ENCODE measurements around the gene PCSK5. TPM values are rescaled to one million over a fixed set of nuclear protein-coding genes. Genes with fewer than 3 reads are reported as not detected.

Gene PCSK5
- total and polyA plus RNA-seq, 2 donors (not counting 3 experiments of a cell fraction or from before 2014, with no cell fraction given) = 2.6 to 4.8 TPM

DNA sequence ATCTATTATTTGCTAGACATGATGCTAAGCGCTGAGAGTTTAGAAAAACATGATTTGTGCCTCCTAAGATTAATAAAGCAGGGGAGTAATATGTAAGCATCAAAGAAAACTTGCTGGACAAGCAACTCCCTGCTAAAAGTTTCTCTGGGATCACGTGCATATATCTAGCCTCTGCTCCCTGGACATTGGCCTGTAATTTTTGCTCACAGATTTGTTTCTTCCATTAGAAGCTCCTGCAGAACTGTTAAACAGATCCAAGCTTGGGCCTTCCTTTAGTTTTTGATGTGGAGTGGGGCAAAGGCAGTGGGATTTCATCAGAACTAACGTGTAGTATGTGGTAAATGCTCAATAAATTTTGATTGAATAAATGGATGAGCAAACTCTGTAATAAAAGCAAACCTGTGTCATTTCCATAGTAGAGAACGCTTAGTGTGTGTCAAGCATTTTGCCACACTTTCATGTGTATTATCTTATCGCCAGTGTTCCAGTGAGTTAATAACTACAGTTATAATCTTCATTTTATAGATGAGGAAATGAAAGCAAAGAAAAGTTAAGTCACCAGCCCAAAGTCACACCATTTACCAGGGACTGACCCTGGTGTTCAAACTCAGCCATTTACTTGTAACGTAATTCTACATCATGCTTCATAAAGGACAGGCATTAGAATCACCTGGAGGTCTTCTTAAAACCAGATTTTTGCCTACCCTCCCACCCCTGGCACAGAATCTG lies 100.3 kb downstream of the PCSK5 start:
- FAIRE-seq (no peak), DNase-seq (ENCODE audit: low read depth, low spot score) (no peak)
- Histone ChIP-seq H3K9ac (replicated peaks; ENCODE audit: extremely low read depth, insufficient read depth, low read length) (no peak overlapping the region), H3K4me3 (replicated peaks in 1 of 3; ENCODE audit: insufficient read depth in 1 of 3, low read depth in 1 of 3, low read length in 3 of 3) (no peak overlapping the region), H3K4me2 (ENCODE audit: insufficient read depth, low read length) (no peak overlapping the region), H2AFZ (ENCODE audit: low read depth, low read length) (no peak overlapping the region), H3K27me3 (ENCODE audit: control insufficient read depth in 2 of 2, insufficient read depth in 2 of 2, low read length in 2 of 2) (no peaks in the 10 kb centered on the region), H3K9me1 (replicated peaks; ENCODE audit: control insufficient read depth, extremely low read depth, insufficient read depth, low read length) (no peaks in the 10 kb centered on the region), H3K27ac (ENCODE audit: insufficient read depth, low read depth, low read length) (no peak overlapping the region), H3K79me2 (ENCODE audit: control insufficient read depth, insufficient read depth, low read length) (no peaks in the 10 kb centered on the region), H3K4me1 (ENCODE audit: control insufficient read depth, extremely low read depth, insufficient read depth, low read length) (peaks cover 12% of the 10 kb centered on the region), H3K9me3 (replicated peaks; ENCODE audit: control insufficient read depth, insufficient read depth, low read length) (no peaks in the 10 kb centered on the region), H4K20me1 (replicated peaks; ENCODE audit: control insufficient read depth, extremely low read depth, insufficient read depth, low read length) (no peaks in the 10 kb centered on the region), H3K36me3 (ENCODE audit: control insufficient read depth in 2 of 2, extremely low read depth in 1 of 2, insufficient read depth in 2 of 2, low read length in 2 of 2) (no peaks in the 10 kb centered on the region)
- POLR2A ChIA-PET = no interaction called here
- CTCF ChIA-PET = interaction anchor here (1.6 kb wide), 1 partner anchor 11 kb away, joined by 5 read pairs; no protein-coding TSS in a partner anchor
- intact Hi-C loops (cut with micrococcal nuclease) (no loop called here), dilution Hi-C loops (cut with MboI; ENCODE audit: extremely low pct_ligation_motif_present, low sequenced_read_pairs) (no loop called here)
- no TSS peak for BruUV-seq (replicated peaks)
- TF ChIP-seq, protein P1, sequence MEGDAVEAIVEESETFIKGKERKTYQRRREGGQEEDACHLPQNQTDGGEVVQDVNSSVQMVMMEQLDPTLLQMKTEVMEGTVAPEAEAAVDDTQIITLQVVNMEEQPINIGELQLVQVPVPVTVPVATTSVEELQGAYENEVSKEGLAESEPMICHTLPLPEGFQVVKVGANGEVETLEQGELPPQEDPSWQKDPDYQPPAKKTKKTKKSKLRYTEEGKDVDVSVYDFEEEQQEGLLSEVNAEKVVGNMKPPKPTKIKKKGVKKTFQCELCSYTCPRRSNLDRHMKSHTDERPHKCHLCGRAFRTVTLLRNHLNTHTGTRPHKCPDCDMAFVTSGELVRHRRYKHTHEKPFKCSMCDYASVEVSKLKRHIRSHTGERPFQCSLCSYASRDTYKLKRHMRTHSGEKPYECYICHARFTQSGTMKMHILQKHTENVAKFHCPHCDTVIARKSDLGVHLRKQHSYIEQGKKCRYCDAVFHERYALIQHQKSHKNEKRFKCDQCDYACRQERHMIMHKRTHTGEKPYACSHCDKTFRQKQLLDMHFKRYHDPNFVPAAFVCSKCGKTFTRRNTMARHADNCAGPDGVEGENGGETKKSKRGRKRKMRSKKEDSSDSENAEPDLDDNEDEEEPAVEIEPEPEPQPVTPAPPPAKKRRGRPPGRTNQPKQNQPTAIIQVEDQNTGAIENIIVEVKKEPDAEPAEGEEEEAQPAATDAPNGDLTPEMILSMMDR (IDR thresholded peaks at IDR 0.05; ENCODE audit: extremely low read depth in 1 of 2, insufficient read depth in 1 of 2, low read depth in 1 of 2, low read length in 2 of 2) = no peak

DNA sequence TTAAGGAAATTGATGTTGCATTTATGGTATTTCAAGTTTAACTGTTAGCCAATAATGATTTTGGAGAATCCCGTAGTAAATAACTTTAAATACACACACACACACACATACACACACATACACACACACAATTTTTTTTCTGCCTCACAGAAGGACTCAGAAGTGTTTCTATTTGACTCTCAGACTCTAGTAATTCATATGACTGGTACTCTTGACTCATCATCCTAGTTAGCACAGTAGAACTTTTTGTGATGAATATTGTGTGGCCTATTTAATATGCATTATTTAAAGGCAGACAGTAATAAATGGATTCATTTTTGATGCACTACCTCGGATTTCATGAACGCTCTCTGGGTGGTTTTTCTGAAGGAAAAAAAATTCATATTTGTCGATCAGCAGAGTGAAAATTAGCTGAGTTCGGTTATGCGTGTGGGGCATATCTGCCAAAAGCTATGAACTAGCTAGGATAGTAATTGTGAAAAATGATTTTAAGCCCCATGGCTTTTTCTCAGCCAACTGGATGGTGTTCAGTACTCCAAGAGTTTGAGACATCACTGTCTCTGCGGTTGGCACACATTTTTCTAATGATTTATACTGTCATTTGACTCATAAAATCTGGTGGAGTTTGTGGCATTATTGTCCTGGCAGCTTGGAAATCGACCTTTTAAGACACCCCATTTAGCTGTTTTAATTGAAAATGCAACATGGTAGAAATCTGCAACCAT lies 102.2 kb downstream of the PCSK5 start:
- Histone ChIP-seq H3K9ac (replicated peaks; ENCODE audit: extremely low read depth, insufficient read depth, low read length) (no peak overlapping the region), H4K20me1 (replicated peaks; ENCODE audit: control insufficient read depth, extremely low read depth, insufficient read depth, low read length) (no peaks in the 10 kb centered on the region), H3K9me3 (replicated peaks; ENCODE audit: control insufficient read depth, insufficient read depth, low read length) (no peaks in the 10 kb centered on the region), H3K4me2 (ENCODE audit: insufficient read depth, low read length) (no peak overlapping the region), H3K27me3 (ENCODE audit: control insufficient read depth in 2 of 2, insufficient read depth in 2 of 2, low read length in 2 of 2) (no peaks in the 10 kb centered on the region), H3K79me2 (ENCODE audit: control insufficient read depth, insufficient read depth, low read length) (no peaks in the 10 kb centered on the region), H2AFZ (ENCODE audit: low read depth, low read length) (no peak overlapping the region), H3K27ac (ENCODE audit: insufficient read depth, low read depth, low read length) (no peak overlapping the region), H3K4me1 (ENCODE audit: control insufficient read depth, extremely low read depth, insufficient read depth, low read length) (peaks cover 12% of the 10 kb centered on the region), H3K36me3 (ENCODE audit: control insufficient read depth in 2 of 2, extremely low read depth in 1 of 2, insufficient read depth in 2 of 2, low read length in 2 of 2) (no peaks in the 10 kb centered on the region), H3K9me1 (replicated peaks; ENCODE audit: control insufficient read depth, extremely low read depth, insufficient read depth, low read length) (no peaks in the 10 kb centered on the region), H3K4me3 (replicated peaks in 1 of 3; ENCODE audit: insufficient read depth in 1 of 3, low read depth in 1 of 3, low read length in 3 of 3) (no peak overlapping the region)
- no TSS peak for BruUV-seq (replicated peaks)
- ChIA-PET POLR2A (no interaction called here), CTCF (interaction anchor here (0.9 to 1.6 kb wide), 2 partner anchors 9 to 13 kb away, joined by 3 to 6 read pairs; no protein-coding TSS in a partner anchor)
- TF ChIP-seq, protein P1 (IDR thresholded peaks at IDR 0.05; ENCODE audit: extremely low read depth in 1 of 2, insufficient read depth in 1 of 2, low read depth in 1 of 2, low read length in 2 of 2) = no peak
- TF ChIP-seq JUN (IDR thresholded peaks at IDR 0.05; ENCODE audit: borderline replicate concordance, insufficient read depth, insufficient read length, low read depth) (no peak), MYC (IDR thresholded peaks at IDR 0.05; ENCODE audit: low read depth, low read length) (no peak), POLR2A (IDR thresholded peaks at IDR 0.05; ENCODE audit: low read depth, low read length) (no peak), FOS (IDR thresholded peaks at IDR 0.05; ENCODE audit: borderline replicate concordance, insufficient read depth, low read length) (no peak), POLR2AphosphoS5 (IDR thresholded peaks at IDR 0.05; ENCODE audit: insufficient read depth, low read depth, low read length) (no peak), EZH2 (IDR thresholded peaks at IDR 0.05; ENCODE audit: borderline replicate concordance, low read depth, low read length, severe bottlenecking) (no peak)
- FAIRE-seq (no peak), DNase-seq (ENCODE audit: low read depth, low spot score) (no peak)
- intact Hi-C loops (cut with micrococcal nuclease) (no loop called here), dilution Hi-C loops (cut with MboI; ENCODE audit: extremely low pct_ligation_motif_present, low sequenced_read_pairs) (no loop called here)
